A549 (cell line): ENCODE measurements around the gene CBARP.

Experiments
- CBX8 ChIP-seq: fragments of 200-600 bp; sonication (generic); IDR thresholded peaks from 2 replicates; pipeline ENCODE4 v1.6.1; 2016
- KDM5A ChIP-seq: fragments of 200-600 bp; sonication (generic); IDR thresholded peaks from 2 replicates; pipeline ENCODE4 v1.6.1; 2016; ENCODE audit warnings: antibody characterized with exemption, mild to moderate bottlenecking

GRCh38 chr19:1268226-1269064, 30.6 kb upstream of the CBARP start:
- no peak for TF ChIP-seq CBX8
- no peak for TF ChIP-seq KDM5A
